Measurements from ENCODE around the gene DAG1. TPM values are rescaled to one million over a fixed set of nuclear protein-coding genes. Genes with fewer than 3 reads are reported as not detected.

The DAG1 gene
- polyA plus RNA-seq, 1 donor (not counting 4 experiments of a cell fraction or from before 2014, with no cell fraction given): 22.0 TPM

DNA sequence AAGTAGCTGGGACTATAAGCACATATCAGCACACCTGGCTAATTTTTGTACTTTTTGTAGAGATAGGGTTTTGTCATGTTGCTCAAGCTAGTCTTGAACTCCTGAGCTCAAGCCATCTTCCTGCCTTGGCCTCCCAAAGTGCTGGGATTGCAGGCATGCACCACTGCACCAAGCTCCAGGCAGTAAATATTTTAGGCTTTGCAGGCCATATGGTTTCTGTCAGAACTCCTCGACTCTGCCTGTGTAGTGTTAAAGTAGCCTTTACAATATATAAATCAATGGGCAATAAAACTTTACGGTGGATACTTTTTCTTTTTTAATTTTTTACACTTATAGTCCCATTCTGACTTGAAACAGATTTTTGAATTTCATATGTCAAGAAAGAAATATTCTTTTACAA is 41.6 kb downstream of the DAG1 start:
- H2AFZ ChIP-seq (ENCODE audit: control insufficient read depth, low read length): no peak overlapping the region
- H3K4me2 ChIP-seq (ENCODE audit: control insufficient read depth, extremely low read depth, insufficient read depth, low read depth, low read length): no peak overlapping the region
- no peaks in the 10 kb centered on the region for H3K79me2 ChIP-seq (ENCODE audit: control insufficient read depth, insufficient read depth, low read length)
- no peaks in the 10 kb centered on the region for H3K9me3 ChIP-seq (ENCODE audit: control insufficient read depth, low read depth, low read length)
- H3K27ac ChIP-seq (ENCODE audit: control insufficient read depth, insufficient read depth, low read length): no peak overlapping the region
- dilution Hi-C loops (cut with MboI; ENCODE audit: extremely low pct_ligation_motif_present, low sequenced_read_pairs): no loop called here
- peaks cover 0 to 12% of the 10 kb centered on the region in 2 experiments for H3K36me3 ChIP-seq (ENCODE audit: control insufficient read depth in 2 of 2, extremely low read depth in 1 of 2, insufficient read depth in 2 of 2, low read length in 2 of 2)
- no peaks in the 10 kb centered on the region for H4K20me1 ChIP-seq (ENCODE audit: control insufficient read depth, extremely low read depth, insufficient read depth, low read length)
- H3K4me3 ChIP-seq (ENCODE audit: control insufficient read depth in 2 of 3, extremely low read depth in 1 of 3, insufficient read depth in 2 of 3, low read depth in 1 of 3, low read length in 3 of 3): no peak overlapping the region
- DNase-seq (ENCODE audit: low read depth, low spot score) (no peak), FAIRE-seq (no peak)
- no peak overlapping the region for H3K9ac ChIP-seq (ENCODE audit: control insufficient read depth, extremely low read depth, insufficient read depth, low read length)
- H3K4me1 ChIP-seq (ENCODE audit: control insufficient read depth, extremely low read depth, insufficient read depth, low read length): no peaks in the 10 kb centered on the region
- no peaks in the 10 kb centered on the region for H3K9me1 ChIP-seq (ENCODE audit: control insufficient read depth, extremely low read depth, insufficient read depth, low read length)
- no peaks in the 10 kb centered on the region for H3K27me3 ChIP-seq (ENCODE audit: control insufficient read depth, extremely low read depth, insufficient read depth, low read length)
- TF ChIP-seq EZH2 (IDR thresholded peaks at IDR 0.05; ENCODE audit: low read length) (no peak), CTCF (optimal IDR thresholded peaks at IDR 0.05 in 1 of 3, IDR thresholded peaks at IDR 0.05 in 1 of 3, conservative IDR thresholded peaks at IDR 0.05 in 1 of 3; ENCODE audit: extremely low read depth in 1 of 3, insufficient read depth in 2 of 3, low read length in 3 of 3) (no peak)

GRCh38 chr3:49512781-49513355 is 42.8 kb downstream of the DAG1 start:
- no peaks in the 10 kb centered on the region for H3K9me3 ChIP-seq (ENCODE audit: control insufficient read depth, low read depth, low read length)
- no peaks in the 10 kb centered on the region for H3K79me2 ChIP-seq (ENCODE audit: control insufficient read depth, insufficient read depth, low read length)
- peak; percentile 51 for FAIRE-seq
- no peaks in the 10 kb centered on the region for H3K27me3 ChIP-seq (ENCODE audit: control insufficient read depth, extremely low read depth, insufficient read depth, low read length)
- H4K20me1 ChIP-seq (ENCODE audit: control insufficient read depth, extremely low read depth, insufficient read depth, low read length): no peaks in the 10 kb centered on the region
- H3K4me3 ChIP-seq (ENCODE audit: control insufficient read depth in 2 of 3, extremely low read depth in 1 of 3, insufficient read depth in 2 of 3, low read depth in 1 of 3, low read length in 3 of 3): no peak overlapping the region
- no peak overlapping the region for H2AFZ ChIP-seq (ENCODE audit: control insufficient read depth, low read length)
- no peak overlapping the region for H3K27ac ChIP-seq (ENCODE audit: control insufficient read depth, insufficient read depth, low read length)
- DNase-seq (ENCODE audit: low read depth, low spot score): no peak
- H3K9me1 ChIP-seq (ENCODE audit: control insufficient read depth, extremely low read depth, insufficient read depth, low read length): no peaks in the 10 kb centered on the region
- H3K36me3 ChIP-seq (ENCODE audit: control insufficient read depth in 2 of 2, extremely low read depth in 1 of 2, insufficient read depth in 2 of 2, low read length in 2 of 2): peaks cover 6 to 12% of the 10 kb centered on the region in 2 experiments
- dilution Hi-C loops (cut with MboI; ENCODE audit: extremely low pct_ligation_motif_present, low sequenced_read_pairs): no loop called here
- H3K9ac ChIP-seq (ENCODE audit: control insufficient read depth, extremely low read depth, insufficient read depth, low read length): no peak overlapping the region
- H3K4me1 ChIP-seq (ENCODE audit: control insufficient read depth, extremely low read depth, insufficient read depth, low read length): no peaks in the 10 kb centered on the region
- TF ChIP-seq CTCF (optimal IDR thresholded peaks at IDR 0.05 in 1 of 3, IDR thresholded peaks at IDR 0.05 in 1 of 3, conservative IDR thresholded peaks at IDR 0.05 in 1 of 3; ENCODE audit: extremely low read depth in 1 of 3, insufficient read depth in 2 of 3, low read length in 3 of 3) (no peak), EZH2 (IDR thresholded peaks at IDR 0.05; ENCODE audit: low read length) (no peak)
- no peak overlapping the region for H3K4me2 ChIP-seq (ENCODE audit: control insufficient read depth, extremely low read depth, insufficient read depth, low read depth, low read length)

Measured in keratinocyte (primary cell).